HFFc6 (cell line): Measurements from ENCODE around the gene CA7. TPM values are rescaled to one million over a fixed set of nuclear protein-coding genes. Genes with fewer than 3 reads are reported as not detected.
A peak's percentile ranks its signal among the peaks of the same experiment; 100 is the strongest.
"Not testable (repeated sequence)": the region's sequence is repeated elsewhere in the genome, so short reads cannot be mapped to it uniquely, and the experiment has no call there.

ENCODE experiments used
- DNase-seq: peaks from one replicate; pipeline ENCODE4 v3.0.0-alpha.2; 2018
- H3K27ac Mint-ChIP-seq: 2 replicates; pipeline ENCODE4 v1.8.0; 2020; ENCODE audit warnings: mild to moderate bottlenecking, mixed read lengths
- H3K27me3 Mint-ChIP-seq: 2 replicates; pipeline ENCODE4 v1.8.0; 2021; ENCODE audit warnings: mild to moderate bottlenecking, moderate library complexity, mixed read lengths; ENCODE audit not compliant: insufficient read depth
- H3K36me3 Mint-ChIP-seq: 2 replicates; pipeline ENCODE4 v1.8.0; 2021; ENCODE audit warnings: low read depth, mixed read lengths
- H3K4me1 Mint-ChIP-seq: 2 replicates; pipeline ENCODE4 v1.8.0; 2020; ENCODE audit warnings: low read depth, mixed read lengths
- H3K4me3 Mint-ChIP-seq: 2 replicates; pipeline ENCODE4 v1.8.0; 2020; ENCODE audit warnings: mild to moderate bottlenecking, moderate library complexity, mixed read lengths
- H3K9me3 Mint-ChIP-seq: 2 replicates; pipeline ENCODE4 v1.8.0; 2020; ENCODE audit warnings: mild to moderate bottlenecking, mixed read lengths
- CTCF ChIP-seq: fragments of 200-600 bp; sonication (generic); IDR thresholded peaks from 2 replicates; pipeline ENCODE4 v1.5.0; 2021; ENCODE audit warnings: antibody characterized with exemption, mild to moderate bottlenecking
- total RNA-seq, 6 experiments: library from RNA; stranded (reverse); fragmentation: NEBNext Ultra II Directional; extraction: Animal tissue kit (Norgen Biotek cat#: 25700); gene quantifications; 2 replicates in 1 of 6; 3 replicates in 5 of 6; pipeline ENCODE4 v1.2.3, GENCODE V29; 2021

Gene CA7
- total RNA-seq, 6 experiments from 2014 or later: not detected

- Mint-ChIP-seq H3K36me3 (0 out of 2 replicates have a peak, but pooled peaks cover 5% of the 10 kb centered on the region), H3K27ac (no peak overlapping the region), H3K27me3 (no peaks in the 10 kb centered on the region; the same call in 1 of the 2 replicates), H3K4me1 (peaks cover 43% of the 10 kb centered on the region), H3K9me3 (no peaks in the 10 kb centered on the region), H3K4me3 (no peak overlapping the region)
- no peak for DNase-seq
- TF ChIP-seq CTCF: no peak
These were observed 47.6 kb downstream of the CA7 start for GRCh38 chr16:66891797-66892196.

GRCh38 chr16:66894055-66894454 is 49.8 kb downstream of the CA7 start:
- Mint-ChIP-seq H3K27ac (no peak overlapping the region), H3K27me3 (peaks cover 4% of the 10 kb centered on the region), H3K4me3 (no peak overlapping the region), H3K9me3 (no peaks in the 10 kb centered on the region), H3K4me1 (peaks cover 38% of the 10 kb centered on the region), H3K36me3 (no peaks in the 10 kb centered on the region)
- TF ChIP-seq CTCF: no peak
- DNase-seq: no peak

- peak; percentile 71 for DNase-seq
- Mint-ChIP-seq H3K27me3 (peaks cover 4% of the 10 kb centered on the region), H3K4me3 (no peak overlapping the region), H3K9me3 (no peaks in the 10 kb centered on the region), H3K4me1 (peaks cover 48% of the 10 kb centered on the region), H3K36me3 (no peaks in the 10 kb centered on the region), H3K27ac (no peak overlapping the region; the same call in 1 of the 2 replicates)
- TF ChIP-seq CTCF: peak; percentile 91
These were observed 50.9 kb downstream of the CA7 start for GRCh38 chr16:66894948-66895688.

- Mint-ChIP-seq H3K4me3 (no peak overlapping the region), H3K36me3 (no peaks in the 10 kb centered on the region), H3K27ac (no peak overlapping the region), H3K27me3 (peaks cover 4% of the 10 kb centered on the region), H3K4me1 (peaks cover 53% of the 10 kb centered on the region), H3K9me3 (no peaks in the 10 kb centered on the region)
- no peak for TF ChIP-seq CTCF
- no peak for DNase-seq
These were observed 51.4 kb downstream of the CA7 start for GRCh38 chr16:66895689-66895979.

- no peak for TF ChIP-seq CTCF
- Mint-ChIP-seq H3K36me3 (no peaks in the 10 kb centered on the region), H3K4me1 (peaks cover 56% of the 10 kb centered on the region), H3K27me3 (peaks cover 4% of the 10 kb centered on the region), H3K9me3 (no peaks in the 10 kb centered on the region), H3K27ac (no peak overlapping the region; the same call in 1 of the 2 replicates), H3K4me3 (no peak overlapping the region)
- DNase-seq: no peak
These were observed 51.8 kb downstream of the CA7 start for GRCh38 chr16:66895999-66896398.

GRCh38 chr16:66896682-66897081 is 52.5 kb downstream of the CA7 start:
- H3K9me3 Mint-ChIP-seq, DNase-seq, H3K27me3 Mint-ChIP-seq, H3K4me3 Mint-ChIP-seq, H3K27ac Mint-ChIP-seq, H3K36me3 Mint-ChIP-seq: not testable (repeated sequence)
- peaks cover 58% of the 10 kb centered on the region for H3K4me1 Mint-ChIP-seq
